Dendritic cell treated with granulocyte-macrophage colony-stimulating factor and Interleukin-4, amounts not matched to agents 40 ng/mL and 50 ng/mL, for 4 days (primary cell): ENCODE measurements around the gene KIF26A.
"Not testable (repeated sequence)": the region's sequence is repeated elsewhere in the genome, so short reads cannot be mapped to it uniquely, and the experiment has no call there.

ENCODE experiments used
- H3K27ac Mint-ChIP-seq: one replicate; pipeline ENCODE4 v1.8.0; 2022; ENCODE audit warnings: mild to moderate bottlenecking, mixed read lengths
- H3K27me3 Mint-ChIP-seq: one replicate; pipeline ENCODE4 v1.8.0; 2022; ENCODE audit warnings: mild to moderate bottlenecking, mixed read lengths
- H3K36me3 Mint-ChIP-seq: one replicate; pipeline ENCODE4 v1.8.0; 2022; ENCODE audit warnings: low read depth, mixed read lengths
- H3K4me1 Mint-ChIP-seq: one replicate; pipeline ENCODE4 v1.8.0; 2022; ENCODE audit warnings: low read depth, mixed read lengths
- H3K4me3 Mint-ChIP-seq: one replicate; pipeline ENCODE4 v1.8.0; 2022; ENCODE audit warnings: mild to moderate bottlenecking, moderate library complexity, mixed read lengths
- H3K9me3 Mint-ChIP-seq: one replicate; pipeline ENCODE4 v1.8.0; 2022; ENCODE audit warnings: mixed read lengths
- intact Hi-C: fragments of 100-400 bp; cut with micrococcal nuclease; formaldehyde crosslinking; loops from one replicate; pipeline ENCODE4 v1.15.0; 2022

Gene KIF26A

GRCh38 chr14:104146651-104147345 is 8.4 kb downstream of the KIF26A start:
- Mint-ChIP-seq H3K36me3 (no peaks in the 10 kb centered on the region), H3K9me3 (no peaks in the 10 kb centered on the region)
- intact Hi-C loops: no loop called here

GRCh38 chr14:104147346-104148125 is 9.1 kb downstream of the KIF26A start:
- no peaks in the 10 kb centered on the region for H3K9me3 Mint-ChIP-seq
- no peaks in the 10 kb centered on the region for H3K4me1 Mint-ChIP-seq
- intact Hi-C loops: no loop called here
- no peak overlapping the region for H3K27ac Mint-ChIP-seq
- no peaks in the 10 kb centered on the region for H3K36me3 Mint-ChIP-seq
- H3K27me3 Mint-ChIP-seq: peaks cover 5% of the 10 kb centered on the region
- no peak overlapping the region for H3K4me3 Mint-ChIP-seq

More at GRCh38 chr14:104146651-104147345, 8.4 kb downstream of the KIF26A start:
- Mint-ChIP-seq H3K4me1 (no peaks in the 10 kb centered on the region), H3K27ac (no peak overlapping the region), H3K4me3 (no peak overlapping the region), H3K27me3 (peaks cover 8% of the 10 kb centered on the region)

DNA sequence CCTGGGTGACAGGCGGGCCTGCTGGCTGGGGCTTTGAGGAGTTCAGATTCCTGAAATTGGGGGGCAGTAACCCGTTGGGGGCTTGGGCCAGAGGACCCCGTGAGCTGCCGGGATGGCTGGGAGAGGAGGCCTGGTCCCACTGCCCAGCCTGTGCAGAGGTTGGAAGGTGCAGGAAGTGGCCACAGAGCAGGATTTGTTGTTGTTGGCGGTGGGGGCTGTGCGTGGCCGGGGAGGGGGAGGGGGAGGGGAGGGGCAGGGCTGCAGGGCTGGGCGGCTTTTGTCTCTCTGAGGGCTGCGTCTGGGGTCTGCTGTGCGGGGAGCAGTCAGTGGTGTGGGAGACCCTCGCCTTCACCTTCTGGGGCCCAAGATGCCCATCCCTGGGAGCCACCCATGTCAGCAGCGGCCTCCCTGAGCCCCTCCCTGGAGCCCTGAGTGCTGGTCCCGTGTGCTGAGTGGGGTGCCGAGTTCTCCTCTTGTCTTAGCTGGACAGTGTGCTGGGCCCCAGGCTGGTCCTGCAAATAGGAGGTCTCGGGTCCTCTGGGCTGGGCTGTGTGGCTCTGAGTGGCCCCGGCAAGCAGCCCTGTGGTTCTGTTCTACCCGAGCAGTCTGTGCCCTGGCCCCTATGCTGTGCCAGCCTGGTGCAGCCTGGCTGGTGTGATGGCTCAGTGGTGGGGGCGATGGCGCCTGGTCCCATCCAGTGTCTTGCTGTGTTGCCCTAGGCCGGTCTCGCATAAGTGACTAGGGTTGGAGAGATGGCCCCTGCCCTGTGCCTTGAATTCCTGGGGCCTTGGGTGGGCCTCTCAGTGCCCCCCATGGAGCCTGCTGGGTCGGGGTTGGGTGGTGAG is 10.3 kb downstream of the KIF26A start:
- no peaks in the 10 kb centered on the region for H3K9me3 Mint-ChIP-seq
- intact Hi-C loops: no loop called here
- H3K4me1 Mint-ChIP-seq: no peaks in the 10 kb centered on the region
- no peaks in the 10 kb centered on the region for H3K36me3 Mint-ChIP-seq
- no peak overlapping the region for H3K27ac Mint-ChIP-seq
- H3K4me3 Mint-ChIP-seq: no peak overlapping the region
- H3K27me3 Mint-ChIP-seq: peaks cover 5% of the 10 kb centered on the region

DNA sequence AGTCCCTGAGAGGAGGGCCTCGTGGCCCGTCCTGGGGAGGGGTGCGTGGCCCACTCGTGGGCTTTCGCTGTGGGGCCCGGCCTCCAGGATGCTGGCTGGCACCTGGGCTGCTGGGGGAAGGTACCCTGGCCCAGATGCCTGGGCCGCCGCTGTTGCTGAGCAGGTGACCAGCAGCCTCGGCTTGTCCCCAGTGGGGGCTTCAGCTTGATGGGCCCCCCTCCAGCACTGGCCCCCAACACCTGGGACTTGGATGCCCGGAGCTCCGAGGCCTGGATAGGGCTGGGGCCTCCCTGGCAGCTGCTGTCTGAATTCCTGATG is 10.8 kb downstream of the KIF26A start:
- H3K27me3 Mint-ChIP-seq: peaks cover 5% of the 10 kb centered on the region
- intact Hi-C loops: no loop called here
- no peaks in the 10 kb centered on the region for H3K9me3 Mint-ChIP-seq
- H3K4me3 Mint-ChIP-seq: no peak overlapping the region
- H3K36me3 Mint-ChIP-seq: no peaks in the 10 kb centered on the region
- no peaks in the 10 kb centered on the region for H3K4me1 Mint-ChIP-seq
- H3K27ac Mint-ChIP-seq: no peak overlapping the region

- Mint-ChIP-seq H3K36me3 (no peaks in the 10 kb centered on the region), H3K9me3 (no peaks in the 10 kb centered on the region), H3K27ac (no peak overlapping the region), H3K27me3 (peaks cover 5% of the 10 kb centered on the region), H3K4me3 (no peak overlapping the region), H3K4me1 (no peaks in the 10 kb centered on the region)
- intact Hi-C loops: no loop called here
These were observed 11.3 kb downstream of the KIF26A start for GRCh38 chr14:104149617-104150135.

- Mint-ChIP-seq H3K36me3 (no peaks in the 10 kb centered on the region), H3K27ac (no peak overlapping the region), H3K4me3 (no peak overlapping the region), H3K4me1 (no peaks in the 10 kb centered on the region), H3K9me3 (no peaks in the 10 kb centered on the region), H3K27me3 (peaks cover 5% of the 10 kb centered on the region)
- intact Hi-C loops: no loop called here
These were observed 12.0 kb downstream of the KIF26A start for GRCh38 chr14:104150136-104151025.

GRCh38 chr14:104151026-104151381 is 12.6 kb downstream of the KIF26A start:
- Mint-ChIP-seq H3K4me3 (no peak overlapping the region), H3K27ac (no peak overlapping the region), H3K9me3 (no peaks in the 10 kb centered on the region), H3K36me3 (no peaks in the 10 kb centered on the region), H3K27me3 (peaks cover 3% of the 10 kb centered on the region), H3K4me1 (no peaks in the 10 kb centered on the region)
- intact Hi-C loops: no loop called here

DNA sequence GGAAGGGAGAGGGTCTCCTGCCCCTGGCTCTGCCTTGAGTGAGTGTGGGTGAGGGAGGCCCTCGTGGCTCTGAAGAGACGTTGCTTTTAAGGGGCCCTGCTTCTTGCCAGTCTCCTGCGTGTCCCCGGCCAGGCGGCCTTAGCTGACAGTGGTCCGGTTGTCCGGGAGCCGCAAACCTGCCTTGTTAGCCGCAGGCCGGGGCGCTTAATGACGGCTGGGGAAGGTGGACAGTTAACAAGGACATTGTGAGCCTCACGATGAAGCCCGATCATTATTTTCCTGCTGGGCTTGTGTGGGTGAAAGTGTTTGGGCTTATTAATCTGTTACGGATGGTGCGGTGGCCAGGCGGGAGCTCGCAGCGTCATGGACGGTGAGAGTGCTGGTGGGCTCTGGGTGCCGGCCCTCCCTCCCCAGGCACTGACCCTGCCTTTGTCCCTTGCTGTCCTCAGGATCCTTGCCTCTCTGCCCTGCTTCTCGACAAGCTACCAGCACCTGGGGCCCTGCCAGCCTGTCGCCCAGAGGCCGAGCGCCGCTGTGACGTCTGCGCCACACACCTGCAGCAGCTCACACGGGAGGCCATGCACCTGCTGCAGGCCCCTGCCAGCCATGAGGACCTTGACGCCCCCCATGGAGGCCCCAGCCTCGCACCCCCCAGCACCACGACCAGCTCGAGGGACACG is 13.3 kb downstream of the KIF26A start:
- Mint-ChIP-seq H3K4me3 (no peak overlapping the region), H3K36me3 (no peaks in the 10 kb centered on the region), H3K9me3 (no peaks in the 10 kb centered on the region), H3K27me3 (peaks cover 3% of the 10 kb centered on the region), H3K27ac (no peak overlapping the region), H3K4me1 (no peaks in the 10 kb centered on the region)
- intact Hi-C loops: no loop called here

DNA sequence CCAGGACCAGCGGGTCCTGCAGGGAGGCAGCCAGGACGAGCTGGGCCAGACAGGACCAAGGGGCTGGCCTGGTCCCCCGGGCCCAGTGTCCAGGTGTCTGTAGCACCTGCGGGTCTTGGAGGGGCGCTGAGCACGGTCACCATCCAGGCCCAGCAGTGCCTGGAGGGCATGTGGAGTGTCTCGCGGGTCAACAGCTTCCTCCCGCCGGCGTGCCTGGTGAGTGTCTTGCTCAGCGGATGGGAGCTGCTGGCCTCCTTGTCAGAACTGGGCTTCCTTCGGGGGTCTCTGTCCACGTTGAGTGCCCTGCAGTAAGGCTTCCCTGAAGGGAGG is 13.8 kb downstream of the KIF26A start:
- Mint-ChIP-seq H3K4me1 (no peaks in the 10 kb centered on the region), H3K27ac (no peak overlapping the region)

GRCh38 chr14:104152686-104153393 is 14.5 kb downstream of the KIF26A start:
- H3K9me3 Mint-ChIP-seq: no peaks in the 10 kb centered on the region
- no peak overlapping the region for H3K4me3 Mint-ChIP-seq
- no peaks in the 10 kb centered on the region for H3K36me3 Mint-ChIP-seq
- intact Hi-C loops: no loop called here
- peaks cover 3% of the 10 kb centered on the region for H3K27me3 Mint-ChIP-seq
- no peak overlapping the region for H3K27ac Mint-ChIP-seq
- no peaks in the 10 kb centered on the region for H3K4me1 Mint-ChIP-seq

More for the DNA sequence above, 13.8 kb downstream of the KIF26A start:
- Mint-ChIP-seq H3K36me3 (no peaks in the 10 kb centered on the region), H3K4me3 (no peak overlapping the region), H3K9me3 (no peaks in the 10 kb centered on the region), H3K27me3 (peaks cover 3% of the 10 kb centered on the region)
- intact Hi-C loops: no loop called here

- intact Hi-C loops, H3K36me3 Mint-ChIP-seq, H3K27ac Mint-ChIP-seq, H3K9me3 Mint-ChIP-seq, H3K4me1 Mint-ChIP-seq, H3K27me3 Mint-ChIP-seq, H3K4me3 Mint-ChIP-seq: not testable (repeated sequence)
These were observed 15.0 kb downstream of the KIF26A start for GRCh38 chr14:104153394-104153755.

GRCh38 chr14:104154246-104154645 is 15.9 kb downstream of the KIF26A start:
- intact Hi-C loops: no loop called here
- no peak overlapping the region for H3K27ac Mint-ChIP-seq
- peaks cover 3% of the 10 kb centered on the region for H3K27me3 Mint-ChIP-seq
- no peaks in the 10 kb centered on the region for H3K9me3 Mint-ChIP-seq
- no peaks in the 10 kb centered on the region for H3K4me1 Mint-ChIP-seq
- no peaks in the 10 kb centered on the region for H3K36me3 Mint-ChIP-seq
- no peak overlapping the region for H3K4me3 Mint-ChIP-seq

- H3K4me1 Mint-ChIP-seq: no peaks in the 10 kb centered on the region
- no peaks in the 10 kb centered on the region for H3K9me3 Mint-ChIP-seq
- H3K36me3 Mint-ChIP-seq: no peaks in the 10 kb centered on the region
- H3K27ac Mint-ChIP-seq: no peak overlapping the region
- intact Hi-C loops: no loop called here
- H3K4me3 Mint-ChIP-seq: no peak overlapping the region
- no peaks in the 10 kb centered on the region for H3K27me3 Mint-ChIP-seq
These were observed 17.1 kb downstream of the KIF26A start for GRCh38 chr14:104155513-104155912.
